MG63 (cell line): ENCODE data around the gene FADS2. TPM values are rescaled to one million over a fixed set of nuclear protein-coding genes. Genes with fewer than 3 reads are reported as not detected.

ENCODE experiments used
- DNase-seq: peaks from one replicate; pipeline ENCODE4 v3.0.0-alpha.2; 2020
- H3K27me3 ChIP-seq: fragments of 250-450 bp; sonication (Bioruptor Pico); 2 replicates; pipeline ENCODE4 v1.5.1; 2020; ENCODE audit warnings: mild to moderate bottlenecking, moderate library complexity
- H3K36me3 ChIP-seq: fragments of 250-450 bp; sonication (Bioruptor Pico); 2 replicates; pipeline ENCODE4 v1.5.1; 2020; ENCODE audit warnings: mild to moderate bottlenecking, moderate library complexity
- H3K4me3 ChIP-seq: fragments of 250-450 bp; sonication (Bioruptor Pico); 2 replicates; pipeline ENCODE4 v1.5.1; 2020; ENCODE audit warnings: mild to moderate bottlenecking, moderate library complexity
- H3K9me3 ChIP-seq: fragments of 250-450 bp; sonication (Bioruptor Pico); 2 replicates; pipeline ENCODE4 v1.5.1; 2020; ENCODE audit warnings: mild to moderate bottlenecking, moderate library complexity
- total RNA-seq: library from RNA; depleted of rRNA; stranded (reverse); fragments of >200 nt; shearing (Covaris generic); gene quantifications from 2 replicates; pipeline ENCODE4 v1.2.3, GENCODE V29; 2014; ENCODE audit warnings: low replicate concordance

Gene FADS2
- total RNA-seq, 1 experiment from 2014 or later = 22.6 TPM

DNA sequence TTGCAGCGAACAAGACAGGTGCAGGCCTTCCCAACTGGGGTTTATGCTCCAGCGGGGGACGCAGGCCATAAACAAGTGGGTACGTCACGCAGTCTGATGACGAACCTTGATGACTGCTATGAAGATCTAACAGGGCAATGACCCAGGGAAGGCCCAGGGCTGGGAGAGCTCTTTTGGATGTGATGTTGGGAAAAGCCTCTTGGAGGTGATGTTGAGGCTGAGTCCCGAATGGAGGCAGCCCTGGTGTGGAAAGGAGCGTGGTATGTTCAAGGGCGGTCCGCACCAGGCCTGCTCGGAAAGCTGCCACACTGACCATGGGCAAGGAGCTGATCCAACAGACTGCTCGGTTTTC lies 5.8 kb downstream of the FADS2 start:
- Histone ChIP-seq H3K27me3 (no peaks in the 10 kb centered on the region), H3K36me3 (no peaks in the 10 kb centered on the region), H3K4me3 (no peak overlapping the region), H3K9me3 (no peaks in the 10 kb centered on the region)
- no peak for DNase-seq

DNA sequence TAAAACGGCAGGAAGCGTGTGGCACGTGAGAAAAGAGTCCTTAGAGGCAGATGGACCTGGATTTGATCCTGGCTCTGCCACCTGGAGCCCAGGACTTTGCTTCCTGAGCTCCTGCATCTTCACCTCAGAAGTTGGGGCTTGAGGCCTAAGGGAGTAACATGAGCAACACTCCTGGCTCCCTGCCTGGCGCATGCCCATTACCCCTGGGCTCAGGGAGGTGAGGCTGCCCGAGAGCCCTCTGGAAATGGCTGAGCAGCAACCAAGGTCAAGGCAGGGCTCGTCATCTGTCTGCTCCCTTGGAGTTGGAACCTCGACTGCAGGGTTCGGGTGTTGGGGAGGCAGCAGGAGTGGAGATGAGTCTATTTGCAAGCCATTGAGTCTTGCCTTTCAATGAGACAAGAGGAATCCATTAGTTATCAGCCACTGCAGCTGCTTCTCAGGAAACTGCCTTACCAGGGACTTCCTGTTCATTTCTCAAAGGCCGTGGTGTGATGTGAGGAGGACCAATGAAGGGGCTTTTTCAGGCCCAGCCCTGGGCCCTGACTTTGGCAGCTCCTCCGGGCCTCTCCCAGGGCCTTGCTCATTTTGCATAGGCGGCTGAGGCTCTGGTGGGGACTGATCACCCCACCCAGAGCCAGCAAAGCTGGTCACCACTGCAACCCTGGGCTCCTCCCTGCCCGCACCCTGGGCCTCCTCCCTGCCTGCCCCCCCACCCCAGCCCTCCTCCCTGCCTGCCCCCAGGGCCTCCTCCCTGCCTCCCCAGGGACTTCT lies 6.4 kb downstream of the FADS2 start:
- DNase-seq = peak; percentile 7
- Histone ChIP-seq H3K4me3 (no peak overlapping the region), H3K9me3 (no peaks in the 10 kb centered on the region), H3K36me3 (no peaks in the 10 kb centered on the region), H3K27me3 (no peaks in the 10 kb centered on the region)

DNA sequence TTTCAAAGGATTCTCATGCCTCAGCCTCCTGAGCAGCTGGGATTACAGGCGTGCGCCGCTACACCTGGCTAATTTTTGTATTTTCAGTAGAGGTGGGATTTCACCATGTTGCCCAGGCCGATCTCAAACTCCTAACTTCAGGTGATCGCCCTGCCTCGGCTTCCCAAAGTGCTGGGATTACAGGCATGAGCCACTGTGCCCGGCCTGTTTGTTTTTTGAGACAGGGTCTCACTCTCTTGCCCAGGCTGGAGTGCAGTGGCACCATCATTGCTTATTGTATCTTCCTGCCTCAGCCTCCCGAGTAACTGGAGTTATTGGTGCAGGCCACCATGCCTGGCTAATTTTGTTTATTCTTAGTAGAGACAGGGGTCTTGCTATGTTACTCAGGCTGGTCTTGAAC lies 8.1 kb downstream of the FADS2 start:
- H3K36me3 ChIP-seq = no peaks in the 10 kb centered on the region
- H3K4me3 ChIP-seq = no peak overlapping the region
- no peaks in the 10 kb centered on the region for H3K27me3 ChIP-seq
- H3K9me3 ChIP-seq = no peaks in the 10 kb centered on the region
- no peak for DNase-seq

DNA sequence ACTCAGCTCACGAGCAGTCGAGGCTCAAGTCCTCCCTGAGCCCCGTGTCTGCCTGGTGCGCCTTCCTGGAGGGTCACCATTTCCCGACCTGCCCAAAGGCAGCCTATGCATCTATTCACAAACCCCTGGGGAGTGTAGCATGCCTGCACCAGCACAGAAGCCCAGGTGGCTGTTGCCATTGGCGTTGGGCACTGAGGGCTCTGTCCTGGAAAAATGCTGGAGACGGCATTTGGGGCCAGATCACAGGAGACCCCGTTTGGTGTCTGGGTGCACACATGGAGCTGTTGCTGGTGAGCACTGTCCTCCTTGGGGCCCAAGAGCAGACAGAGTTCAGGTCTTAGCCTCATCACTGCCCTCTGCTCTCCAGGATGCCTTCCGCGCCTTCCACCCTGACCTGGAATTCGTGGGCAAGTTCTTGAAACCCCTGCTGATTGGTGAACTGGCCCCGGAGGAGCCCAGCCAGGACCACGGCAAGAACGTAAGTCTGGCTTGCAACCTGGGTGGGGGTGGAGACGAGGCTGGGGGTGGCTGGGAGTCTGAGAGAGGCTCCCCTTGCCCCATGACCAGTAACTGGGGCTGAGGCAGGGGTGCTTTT lies 9.4 kb downstream of the FADS2 start:
- no peaks in the 10 kb centered on the region for H3K27me3 ChIP-seq
- DNase-seq = no peak
- no peak overlapping the region for H3K4me3 ChIP-seq
- H3K36me3 ChIP-seq = no peaks in the 10 kb centered on the region
- H3K9me3 ChIP-seq = no peaks in the 10 kb centered on the region

DNA sequence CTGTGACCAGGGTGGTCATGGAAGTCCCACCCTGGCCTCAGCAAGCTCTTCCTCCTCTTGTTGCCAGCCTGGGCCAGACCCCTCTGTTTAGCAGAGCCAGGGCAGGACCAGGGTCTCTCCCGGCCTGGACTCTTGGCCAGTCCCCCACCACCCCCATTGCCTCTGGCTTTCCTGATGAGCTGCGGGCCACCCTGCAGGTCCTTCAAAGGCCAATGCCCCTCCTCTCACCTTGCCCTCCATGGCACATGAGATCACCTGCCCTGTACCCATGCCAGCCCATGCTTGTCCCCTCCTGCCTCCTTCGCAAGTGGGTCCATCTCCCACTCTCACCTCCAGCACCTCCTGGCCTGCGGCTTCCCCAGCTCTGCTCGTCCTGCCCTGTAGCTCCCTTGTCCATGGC lies 10.4 kb downstream of the FADS2 start:
- Histone ChIP-seq H3K9me3 (no peaks in the 10 kb centered on the region), H3K27me3 (no peaks in the 10 kb centered on the region), H3K4me3 (no peak overlapping the region), H3K36me3 (no peaks in the 10 kb centered on the region)
- no peak for DNase-seq

DNA sequence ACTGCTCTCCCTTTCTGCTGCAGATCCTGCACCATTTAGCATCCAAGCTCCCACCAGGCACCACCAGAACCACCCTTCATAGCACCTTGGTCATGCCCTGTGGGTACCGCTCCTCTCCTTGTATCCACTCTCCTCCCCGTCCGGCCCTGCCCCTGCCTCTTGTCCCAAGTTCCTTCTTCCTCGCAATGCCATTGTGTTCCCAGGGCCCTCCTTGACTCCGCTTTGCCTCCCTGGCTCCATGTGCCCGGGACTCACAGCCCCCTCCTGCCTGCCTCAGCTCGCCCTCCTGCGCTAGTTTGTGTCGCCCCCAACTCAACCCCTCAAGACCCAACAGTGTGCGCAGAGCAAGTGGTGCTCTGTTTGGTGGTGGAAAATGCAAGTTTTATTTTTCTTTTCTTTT lies 10.8 kb downstream of the FADS2 start:
- no peak for DNase-seq
- Histone ChIP-seq H3K9me3 (no peaks in the 10 kb centered on the region), H3K4me3 (no peak overlapping the region), H3K36me3 (no peaks in the 10 kb centered on the region), H3K27me3 (no peaks in the 10 kb centered on the region)

DNA sequence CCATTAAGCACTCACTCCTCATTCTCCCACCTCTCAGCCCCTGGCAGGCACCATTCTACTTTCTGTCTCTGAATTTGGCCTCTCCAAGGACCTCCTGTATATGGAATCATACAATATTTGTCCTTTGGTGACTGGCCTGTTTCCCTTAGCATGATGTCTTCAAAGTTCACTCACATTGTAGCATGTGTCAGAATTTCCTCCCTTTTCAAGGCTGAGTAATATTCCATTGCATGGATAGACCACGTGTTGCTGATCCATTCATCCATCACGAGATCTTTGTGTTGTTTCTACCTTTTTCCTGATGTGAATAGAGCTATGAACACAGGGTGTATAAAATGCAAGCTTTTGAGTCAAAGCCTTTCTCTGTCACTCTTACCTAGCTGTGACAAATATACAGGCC lies 11.6 kb downstream of the FADS2 start:
- no peaks in the 10 kb centered on the region for H3K36me3 ChIP-seq
- no peaks in the 10 kb centered on the region for H3K27me3 ChIP-seq
- no peak for DNase-seq
- no peak overlapping the region for H3K4me3 ChIP-seq
- H3K9me3 ChIP-seq = no peaks in the 10 kb centered on the region

DNA sequence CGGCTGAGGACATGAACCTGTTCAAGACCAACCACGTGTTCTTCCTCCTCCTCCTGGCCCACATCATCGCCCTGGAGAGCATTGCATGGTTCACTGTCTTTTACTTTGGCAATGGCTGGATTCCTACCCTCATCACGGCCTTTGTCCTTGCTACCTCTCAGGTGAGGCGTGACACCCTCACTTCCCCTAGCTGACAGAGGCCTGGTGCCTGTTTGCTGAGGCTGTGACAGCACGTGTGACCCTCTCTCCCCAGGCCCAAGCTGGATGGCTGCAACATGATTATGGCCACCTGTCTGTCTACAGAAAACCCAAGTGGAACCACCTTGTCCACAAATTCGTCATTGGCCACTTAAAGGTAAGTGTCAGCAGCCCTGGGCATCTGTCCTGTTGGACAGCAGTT lies 12.3 kb downstream of the FADS2 start:
- H3K27me3 ChIP-seq = no peaks in the 10 kb centered on the region
- H3K9me3 ChIP-seq = no peaks in the 10 kb centered on the region
- no peak for DNase-seq
- no peaks in the 10 kb centered on the region for H3K36me3 ChIP-seq
- H3K4me3 ChIP-seq = no peak overlapping the region

DNA sequence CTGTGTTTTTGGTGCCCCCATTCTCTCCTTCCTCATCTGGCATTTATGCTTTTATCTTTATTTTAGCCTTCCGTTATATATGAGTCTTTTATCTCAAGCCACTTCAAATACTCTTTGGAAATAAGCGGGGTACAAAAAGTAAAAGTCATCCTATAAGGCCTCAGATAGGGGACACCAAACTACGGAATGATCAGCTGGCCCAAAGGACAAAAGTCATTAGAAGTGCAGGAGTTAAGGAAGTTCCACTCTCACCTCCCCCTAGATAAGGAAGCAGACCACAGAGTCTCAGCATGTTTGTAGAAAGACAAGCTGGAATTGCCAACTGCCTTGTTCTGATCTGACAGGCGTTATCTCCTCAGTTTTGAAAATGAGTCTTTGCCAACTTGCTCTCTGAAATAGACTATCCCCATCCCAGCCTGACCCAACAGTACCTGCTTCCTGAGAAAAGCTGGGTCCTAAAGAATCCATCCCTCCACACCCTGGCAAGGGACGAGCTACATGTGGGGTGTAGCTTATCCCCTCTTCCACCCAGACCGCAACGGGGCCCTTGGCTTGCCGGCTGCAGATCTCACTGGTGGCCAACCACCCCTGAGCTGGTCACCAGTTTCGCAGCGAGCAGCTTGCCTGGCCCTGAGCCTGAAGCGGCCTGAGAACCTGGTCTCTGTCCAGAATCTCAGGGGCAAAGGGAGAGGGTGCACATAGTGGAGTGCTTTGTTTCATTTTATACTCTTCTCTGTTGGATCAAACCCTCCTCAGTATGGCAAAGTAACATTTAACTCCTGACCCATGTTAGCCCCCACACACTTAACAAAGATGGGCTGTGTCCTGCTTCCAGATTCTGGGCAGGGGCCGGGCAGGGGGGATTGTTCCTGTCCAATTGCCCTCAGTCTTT lies 13.8 kb downstream of the FADS2 start:
- DNase-seq = no peak
- Histone ChIP-seq H3K4me3 (no peak overlapping the region), H3K27me3 (no peaks in the 10 kb centered on the region), H3K9me3 (no peaks in the 10 kb centered on the region), H3K36me3 (no peaks in the 10 kb centered on the region)

DNA sequence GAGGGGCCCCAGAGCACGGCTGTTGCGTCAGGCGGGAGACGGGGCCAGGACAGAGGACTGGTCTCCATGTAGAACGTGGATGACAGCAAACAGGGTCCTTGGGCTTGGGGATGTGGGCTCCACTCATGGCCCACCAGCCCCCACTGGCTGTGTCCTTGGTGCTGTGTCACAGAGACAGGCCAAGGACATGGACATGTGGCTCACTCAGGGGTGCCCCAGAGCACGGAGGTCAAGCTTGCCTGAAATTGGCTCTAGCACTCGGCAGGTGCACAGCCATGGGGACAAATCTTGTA lies 14.4 kb downstream of the FADS2 start:
- H3K4me3 ChIP-seq = no peak overlapping the region
- no peaks in the 10 kb centered on the region for H3K36me3 ChIP-seq
- no peaks in the 10 kb centered on the region for H3K27me3 ChIP-seq
- no peaks in the 10 kb centered on the region for H3K9me3 ChIP-seq
- no peak for DNase-seq

DNA sequence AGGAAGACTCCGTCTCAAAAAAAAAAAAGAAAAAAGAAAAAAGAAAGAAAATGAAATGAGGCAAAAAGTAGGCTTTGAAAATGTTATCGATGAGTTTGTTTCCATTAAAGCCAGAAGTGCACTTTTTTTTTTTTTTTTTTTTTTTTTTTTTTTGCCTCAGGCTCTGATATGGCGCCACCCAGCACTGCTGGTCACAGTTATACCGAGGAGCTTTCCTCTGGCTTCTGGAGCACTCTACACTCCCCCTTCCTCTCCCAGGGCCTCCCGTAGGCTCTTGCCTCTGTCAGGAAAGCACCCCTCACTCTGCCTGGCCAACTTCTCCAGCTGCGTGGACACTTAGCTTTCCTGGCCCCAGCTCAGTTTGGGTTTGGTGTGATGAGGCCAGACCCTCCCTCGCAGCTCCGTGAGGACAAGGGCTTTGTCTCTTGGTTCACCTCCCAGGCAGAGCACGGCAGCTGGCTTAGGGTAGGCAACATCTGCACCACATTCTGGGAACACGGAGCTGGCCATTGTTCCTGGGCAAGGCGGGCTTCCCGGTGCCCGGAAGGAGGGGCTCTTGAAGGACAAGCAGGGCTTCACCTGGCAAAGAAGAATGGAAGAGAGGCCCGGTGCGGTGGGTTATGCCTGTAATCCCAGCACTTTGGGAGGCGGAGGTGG lies 16.9 kb downstream of the FADS2 start:
- no peaks in the 10 kb centered on the region for H3K36me3 ChIP-seq
- H3K9me3 ChIP-seq = no peaks in the 10 kb centered on the region
- H3K4me3 ChIP-seq = no peak overlapping the region
- no peak for DNase-seq
- no peaks in the 10 kb centered on the region for H3K27me3 ChIP-seq

DNA sequence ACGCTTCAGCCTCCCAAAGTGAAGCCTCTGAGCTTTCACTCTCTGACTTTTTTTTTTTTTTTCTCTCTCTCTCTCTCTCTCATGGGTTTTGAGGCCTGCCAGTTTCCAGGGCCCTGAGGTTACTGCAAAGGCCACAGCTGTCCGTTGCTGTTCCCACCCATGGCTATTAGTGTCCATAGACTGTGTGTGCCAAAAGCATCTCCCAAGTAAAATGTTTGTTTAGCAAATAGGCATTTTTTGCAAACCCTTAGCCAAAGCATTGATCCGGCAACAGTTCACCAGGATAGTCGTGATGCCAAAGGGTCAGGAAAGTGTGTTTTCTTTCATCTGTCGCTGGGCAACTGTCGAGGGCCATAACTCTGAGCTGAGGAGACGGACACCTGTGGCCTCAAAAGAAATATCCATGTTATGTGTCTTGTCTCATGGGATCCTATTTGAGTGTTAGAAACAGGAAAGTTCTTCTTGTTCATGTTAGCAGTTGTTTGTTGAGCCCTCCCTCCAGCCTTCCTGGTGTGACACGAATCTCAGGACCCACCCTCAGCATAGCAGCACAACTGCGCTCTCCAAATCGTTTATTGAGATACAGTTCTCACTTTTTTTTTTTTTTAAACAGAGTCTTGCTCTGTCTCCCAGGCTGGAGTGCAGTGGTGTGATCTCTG lies 18.4 kb downstream of the FADS2 start:
- no peak overlapping the region for H3K4me3 ChIP-seq
- no peak for DNase-seq
- no peaks in the 10 kb centered on the region for H3K36me3 ChIP-seq
- H3K27me3 ChIP-seq = no peaks in the 10 kb centered on the region
- no peaks in the 10 kb centered on the region for H3K9me3 ChIP-seq

DNA sequence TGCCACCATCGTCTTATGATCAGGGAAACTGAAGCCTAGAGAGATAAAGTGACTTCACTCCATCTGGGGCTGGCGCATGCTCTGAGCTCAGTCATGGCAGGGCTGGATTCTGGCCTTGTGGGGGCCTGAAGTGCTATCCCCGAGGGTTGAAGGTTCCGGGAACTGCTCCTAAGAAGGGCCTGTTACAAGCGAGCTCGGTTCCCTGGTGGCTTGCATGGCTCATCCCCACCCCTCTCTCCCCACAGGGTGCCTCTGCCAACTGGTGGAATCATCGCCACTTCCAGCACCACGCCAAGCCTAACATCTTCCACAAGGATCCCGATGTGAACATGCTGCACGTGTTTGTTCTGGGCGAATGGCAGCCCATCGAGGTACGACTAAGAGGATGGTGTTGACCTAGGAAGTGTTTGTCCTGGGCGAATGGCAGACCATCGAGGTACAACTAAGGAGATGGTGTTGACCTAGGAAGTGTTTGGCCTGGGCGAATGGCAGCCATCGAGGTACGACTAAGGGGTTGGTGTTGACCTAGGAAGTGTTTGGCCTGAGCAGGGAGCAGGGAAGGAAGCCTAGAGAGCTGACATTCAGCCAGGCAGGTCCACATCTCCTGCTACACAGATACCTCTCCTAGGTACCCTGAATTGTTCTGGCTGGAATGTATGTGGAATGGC lies 19.9 kb downstream of the FADS2 start:
- H3K27me3 ChIP-seq = no peaks in the 10 kb centered on the region
- no peak overlapping the region for H3K4me3 ChIP-seq
- no peaks in the 10 kb centered on the region for H3K36me3 ChIP-seq
- H3K9me3 ChIP-seq = no peaks in the 10 kb centered on the region
- no peak for DNase-seq

DNA sequence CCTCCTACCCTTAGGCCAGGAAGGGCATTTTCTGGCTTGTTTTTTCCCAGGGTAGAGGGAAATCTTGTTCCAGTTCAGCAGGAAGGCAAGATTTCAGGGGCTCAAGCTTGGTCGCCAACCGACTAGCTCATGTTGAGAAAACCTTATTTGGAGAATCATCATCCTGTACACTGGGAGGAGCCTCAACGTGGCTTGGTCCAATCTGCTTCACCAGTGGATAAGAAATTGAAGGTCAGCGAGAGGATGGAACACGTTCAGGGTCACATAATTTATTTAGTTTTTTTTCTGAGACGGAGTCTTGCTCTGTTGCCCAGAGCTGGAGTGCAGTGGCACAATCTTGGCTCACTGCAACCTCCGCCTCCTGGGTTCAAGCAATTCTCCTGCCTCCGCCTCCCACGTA lies 20.5 kb downstream of the FADS2 start:
- Histone ChIP-seq H3K27me3 (no peaks in the 10 kb centered on the region), H3K9me3 (no peaks in the 10 kb centered on the region), H3K36me3 (no peaks in the 10 kb centered on the region), H3K4me3 (no peak overlapping the region)
- no peak for DNase-seq

DNA sequence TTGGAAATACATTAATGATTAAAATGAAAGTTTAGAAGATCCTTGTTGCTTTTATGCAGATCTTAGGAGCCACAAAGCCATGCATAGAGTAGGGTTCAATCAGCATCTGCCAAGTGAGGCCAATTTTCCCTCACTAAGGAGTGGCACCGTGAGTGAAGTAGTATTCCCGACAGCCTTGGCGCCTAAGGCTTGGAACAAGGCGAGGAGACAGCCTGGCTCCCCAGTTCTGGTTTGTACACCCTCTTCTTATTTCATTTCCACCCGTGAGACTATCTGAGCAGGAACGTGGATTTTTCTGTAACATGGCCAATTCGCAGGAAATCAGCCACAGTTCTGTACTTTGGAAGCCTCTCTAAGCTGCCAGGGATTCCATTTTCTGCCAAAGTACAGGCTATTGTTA lies 22.6 kb downstream of the FADS2 start:
- DNase-seq = no peak
- Histone ChIP-seq H3K36me3 (no peaks in the 10 kb centered on the region), H3K9me3 (no peaks in the 10 kb centered on the region), H3K27me3 (no peaks in the 10 kb centered on the region), H3K4me3 (no peak overlapping the region)

DNA sequence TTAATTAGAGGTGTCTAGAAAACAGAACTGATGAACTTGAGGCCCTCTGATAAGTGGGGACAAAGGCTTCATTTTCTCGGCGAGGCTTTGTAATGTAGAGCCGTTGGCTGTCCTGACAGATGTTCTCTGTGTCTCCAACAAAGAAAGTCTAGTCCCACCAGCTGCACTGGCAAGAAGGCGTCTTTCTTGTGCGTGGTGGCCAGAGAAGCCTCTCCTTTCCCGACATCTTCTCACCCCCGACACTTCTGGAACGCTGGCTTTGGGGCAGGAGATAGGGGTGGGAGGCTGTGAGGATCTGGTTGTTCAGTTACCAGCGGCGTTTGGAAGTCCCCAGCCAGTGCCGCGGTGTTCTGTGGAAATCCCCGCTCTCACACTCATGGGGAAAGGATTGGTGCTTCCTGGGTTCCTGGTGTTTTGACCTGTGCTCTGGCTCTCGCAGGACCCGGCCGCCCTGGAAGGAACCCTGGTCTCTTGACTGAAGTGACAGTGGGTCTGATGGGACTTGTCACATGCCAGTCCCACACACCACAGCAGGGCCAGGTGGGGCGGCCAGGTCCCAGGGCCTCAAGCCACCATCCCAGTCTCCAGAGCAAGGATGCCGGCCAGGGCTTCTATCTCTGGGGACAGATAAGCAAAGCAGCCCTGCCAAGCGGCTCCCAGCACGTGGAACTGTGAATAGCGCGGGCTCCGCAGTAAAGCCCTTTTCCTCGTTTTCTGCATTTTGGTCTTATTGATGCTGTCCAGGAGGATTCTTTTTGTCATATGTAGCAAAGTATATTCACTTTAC lies 23.2 kb downstream of the FADS2 start:
- Histone ChIP-seq H3K4me3 (no peak overlapping the region), H3K36me3 (no peaks in the 10 kb centered on the region), H3K9me3 (no peaks in the 10 kb centered on the region), H3K27me3 (no peaks in the 10 kb centered on the region)
- DNase-seq = no peak
